AG04449 (cell line): ENCODE data around the gene ALG6.

Source experiments
- CTCF ChIA-PET: fragments of 350-600 bp; formaldehyde crosslinking; extraction: SDS; loops from one replicate; lab custom pipeline; 2021; ENCODE audit warnings: antibody characterized with exemption; lab: Yijun Ruan, JAX
- POLR2A ChIA-PET: fragments of 400-600, 350-600 bp; formaldehyde crosslinking; extraction: SDS; loops from one replicate; lab custom pipeline; 2020; ENCODE audit warnings: antibody characterized with exemption, inconsistent platforms; lab: Yijun Ruan, JAX
- DNase-seq: peaks from one replicate; pipeline ENCODE4 v3.0.0-alpha.2; 2010; ENCODE audit warnings: low read depth, low spot score
- H3K4me3 ChIP-seq: 2 replicates; pipeline ENCODE4 v1.5.1; 2011; ENCODE audit warnings: low read depth, mild to moderate bottlenecking, control low read depth, low read length
- CTCF ChIP-seq: IDR thresholded peaks from one replicate; pipeline ENCODE4 v1.5.1; 2011; ENCODE audit warnings: mild to moderate bottlenecking, moderate library complexity, low read length, control low read depth, inconsistent platforms; ENCODE audit not compliant: insufficient read depth; ENCODE audit errors: missing control alignments

ALG6 gene

DNA sequence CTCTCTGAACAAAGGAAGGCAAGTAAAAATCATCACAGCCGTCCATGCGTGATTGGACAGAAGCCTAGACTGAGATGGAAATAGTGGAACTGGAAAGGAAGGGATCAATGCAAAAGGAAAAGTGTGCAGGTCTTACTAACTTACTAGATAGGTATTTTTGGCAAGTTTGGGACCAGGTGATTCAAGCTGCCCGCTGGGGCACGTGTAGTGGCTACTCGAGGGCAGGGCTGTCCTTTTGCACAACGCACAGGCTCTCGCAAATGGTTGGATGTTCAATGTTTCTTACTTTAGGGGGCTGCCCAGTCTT, 566 bp upstream of the ALG6 start:
- H3K4me3 ChIP-seq, result peak overlapping the region; percentile 97
- no peak for DNase-seq
- ChIA-PET POLR2A (no interaction called here), CTCF (no interaction called here)
- no peak for TF ChIP-seq CTCF

- peak overlapping the region; percentile 97 for H3K4me3 ChIP-seq
- CTCF ChIA-PET, result no interaction called here
- POLR2A ChIA-PET, result no interaction called here
- no peak for TF ChIP-seq CTCF
- no peak for DNase-seq
Observed at GRCh38 chr1:63368131-63368530, 704 bp downstream of the ALG6 start.

DNA sequence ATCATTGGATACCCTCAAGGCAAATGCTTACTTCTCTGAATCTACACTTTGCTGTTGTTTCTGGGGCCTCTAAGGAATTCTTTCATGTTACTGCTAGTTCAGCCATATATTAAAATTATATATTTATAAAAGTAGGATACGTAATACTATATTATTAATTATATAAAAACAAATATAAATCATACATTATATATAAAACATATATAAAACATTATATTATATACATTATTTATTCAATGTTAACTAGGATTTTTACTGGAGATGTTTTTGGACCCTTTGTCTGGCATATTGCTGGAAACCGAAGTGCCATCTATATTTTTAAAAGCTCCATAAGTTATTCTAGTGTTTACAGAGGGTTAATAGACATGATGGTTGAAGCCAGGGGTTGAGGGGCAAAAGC, 12.2 kb downstream of the ALG6 start:
- DNase-seq, result no peak
- POLR2A ChIA-PET, result no interaction called here
- CTCF ChIA-PET, result no interaction called here
- H3K4me3 ChIP-seq, result no peak overlapping the region
- TF ChIP-seq CTCF, result no peak

DNA sequence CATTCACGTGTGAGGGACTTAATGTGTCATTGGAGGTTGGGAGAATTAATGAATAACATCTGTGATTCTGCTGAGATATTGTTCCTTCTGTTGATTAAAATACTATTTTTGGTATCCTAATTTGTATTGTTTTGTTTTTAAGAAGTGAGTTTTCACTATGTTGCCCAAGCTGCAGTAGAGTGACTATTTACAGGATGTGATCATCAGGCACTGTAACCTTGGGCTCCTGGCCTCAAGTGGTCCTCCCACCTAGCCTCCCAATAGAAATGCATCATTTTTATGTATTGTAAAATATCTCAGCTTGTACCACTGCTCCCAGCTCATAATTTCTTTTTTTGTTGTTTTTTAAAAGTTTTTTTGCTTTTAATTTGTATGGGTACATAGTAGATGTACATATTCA, 14.3 kb downstream of the ALG6 start:
- CTCF ChIA-PET, result interaction anchor here (0.6 kb wide), 1 partner anchor 60 kb away, joined by 3 read pairs; no protein-coding TSS in a partner anchor
- no peak for DNase-seq
- no peak for TF ChIP-seq CTCF
- H3K4me3 ChIP-seq, result no peak overlapping the region
- POLR2A ChIA-PET, result interaction anchor here (0.6 kb wide), 1 partner anchor 398 kb away, joined by 4 read pairs; no protein-coding TSS in a partner anchor

DNA sequence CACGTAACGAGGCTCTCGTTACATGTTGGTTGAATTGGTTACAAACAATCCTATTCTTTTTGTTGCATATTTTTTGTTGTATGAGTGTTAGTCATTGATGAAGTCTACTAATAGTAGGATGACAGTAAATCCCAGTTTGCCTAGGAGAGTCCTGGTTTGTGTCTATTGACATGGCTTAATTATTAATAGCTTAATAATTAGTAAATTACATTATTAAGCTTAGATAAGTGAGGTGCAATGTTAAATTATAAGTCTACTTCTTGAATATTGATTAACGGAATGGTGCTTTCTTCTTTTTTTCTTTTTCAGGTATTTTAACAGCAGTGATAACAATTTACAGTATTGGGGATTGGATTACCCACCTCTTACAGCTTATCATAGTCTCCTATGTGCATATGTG, 34.5 kb downstream of the ALG6 start:
- ChIA-PET POLR2A (no interaction called here), CTCF (no interaction called here)
- no peak for TF ChIP-seq CTCF
- no peak overlapping the region for H3K4me3 ChIP-seq
- no peak for DNase-seq

GRCh38 chr1:63403386-63403785, 36.0 kb downstream of the ALG6 start:
- no peak overlapping the region for H3K4me3 ChIP-seq
- TF ChIP-seq CTCF, result no peak
- DNase-seq, result no peak
- POLR2A ChIA-PET, result no interaction called here
- CTCF ChIA-PET, result no interaction called here
